Stimulated activated CD8-positive, alpha-beta memory T cell treated with anti-CD3 and anti-CD28 coated beads, Interleukin-15, amount 100 ng/mL, for 1 hour (primary cell): Measurements from ENCODE around the gene NDEL1.
A peak's percentile ranks its signal among the peaks of the same experiment; 100 is the strongest.

Experiments used
- DNase-seq: peaks from one replicate; pipeline ENCODE4 v3.0.0-alpha.2; 2020; ENCODE audit warnings: low read depth

NDEL1 gene

DNA sequence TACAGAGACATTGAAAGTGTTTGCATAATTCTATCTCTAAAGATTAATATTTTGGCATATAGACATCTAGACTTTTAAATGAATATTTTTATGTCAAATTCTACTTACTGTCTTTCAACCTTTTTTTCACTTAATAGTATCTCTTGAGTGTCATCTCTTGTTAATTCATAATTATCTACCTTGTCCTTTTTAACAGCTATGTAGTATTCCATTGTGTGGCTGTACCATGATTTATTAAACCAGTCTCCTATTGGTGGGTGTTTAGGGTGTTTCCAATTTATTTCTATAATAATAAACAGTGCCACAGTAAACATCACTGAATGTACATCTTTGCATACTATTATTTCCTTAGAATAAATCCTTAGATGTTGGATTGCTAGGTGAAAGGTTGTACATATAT, 21.7 kb upstream of the NDEL1 start:
- DNase-seq, result no peak

DNA sequence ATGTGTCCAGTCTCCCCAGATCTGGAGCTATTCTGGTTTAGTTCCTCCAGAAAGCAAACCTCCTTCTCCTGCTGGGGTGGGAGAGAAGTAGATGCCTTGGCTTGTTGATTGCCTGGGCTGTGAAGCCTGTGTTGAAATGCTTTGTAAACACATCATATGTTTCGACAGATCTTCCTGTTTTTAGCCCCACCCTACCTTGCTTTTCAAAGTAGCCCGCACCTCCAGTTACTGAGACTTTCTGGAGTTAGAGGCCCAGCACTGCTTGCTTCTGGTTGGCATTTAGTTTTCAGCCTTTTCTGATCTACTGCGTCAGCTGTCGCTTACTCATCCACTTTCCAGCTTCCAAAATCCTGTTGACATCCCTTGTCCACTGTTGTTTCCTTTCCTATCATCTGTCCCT, 17.9 kb upstream of the NDEL1 start:
- DNase-seq, result no peak

DNA sequence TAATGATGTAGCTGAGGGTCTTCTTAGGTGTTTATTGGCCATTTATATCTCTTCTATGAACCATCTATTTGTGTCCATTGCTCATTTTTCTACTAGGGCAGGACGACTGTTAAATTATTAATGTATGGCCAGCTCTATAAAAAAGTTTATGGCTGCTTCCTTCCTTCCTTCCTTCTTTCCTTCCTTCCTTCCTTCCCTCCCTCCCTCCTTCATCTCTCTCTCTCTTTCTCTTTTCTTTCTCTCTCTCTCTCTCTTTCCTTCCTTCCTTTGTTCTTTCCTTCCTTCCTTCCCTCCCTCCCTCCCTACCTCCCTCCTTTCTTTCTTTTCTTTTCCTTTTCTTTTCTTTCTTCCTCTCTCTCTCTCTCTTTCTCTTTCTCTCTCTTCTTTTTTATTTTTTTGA, 17.2 kb upstream of the NDEL1 start:
- DNase-seq, result no peak

DNA sequence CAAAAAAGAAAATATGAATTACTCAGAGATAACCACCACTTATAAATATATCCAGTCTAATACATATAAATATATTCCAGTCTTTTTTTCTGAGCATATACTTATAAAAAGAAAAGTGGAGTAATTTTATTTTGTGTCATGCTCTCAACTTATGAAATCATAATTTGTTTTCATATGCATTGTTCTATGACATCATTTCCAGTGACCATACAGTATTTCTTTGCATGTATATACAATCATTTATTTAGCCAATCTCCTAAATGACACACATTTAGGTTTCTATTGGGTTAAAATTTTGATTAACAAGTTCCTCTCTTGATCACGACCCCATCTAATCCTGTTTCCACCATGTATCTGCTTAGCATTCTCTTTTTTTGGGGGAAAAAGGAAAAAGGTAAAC, 16.4 kb upstream of the NDEL1 start:
- no peak for DNase-seq

DNA sequence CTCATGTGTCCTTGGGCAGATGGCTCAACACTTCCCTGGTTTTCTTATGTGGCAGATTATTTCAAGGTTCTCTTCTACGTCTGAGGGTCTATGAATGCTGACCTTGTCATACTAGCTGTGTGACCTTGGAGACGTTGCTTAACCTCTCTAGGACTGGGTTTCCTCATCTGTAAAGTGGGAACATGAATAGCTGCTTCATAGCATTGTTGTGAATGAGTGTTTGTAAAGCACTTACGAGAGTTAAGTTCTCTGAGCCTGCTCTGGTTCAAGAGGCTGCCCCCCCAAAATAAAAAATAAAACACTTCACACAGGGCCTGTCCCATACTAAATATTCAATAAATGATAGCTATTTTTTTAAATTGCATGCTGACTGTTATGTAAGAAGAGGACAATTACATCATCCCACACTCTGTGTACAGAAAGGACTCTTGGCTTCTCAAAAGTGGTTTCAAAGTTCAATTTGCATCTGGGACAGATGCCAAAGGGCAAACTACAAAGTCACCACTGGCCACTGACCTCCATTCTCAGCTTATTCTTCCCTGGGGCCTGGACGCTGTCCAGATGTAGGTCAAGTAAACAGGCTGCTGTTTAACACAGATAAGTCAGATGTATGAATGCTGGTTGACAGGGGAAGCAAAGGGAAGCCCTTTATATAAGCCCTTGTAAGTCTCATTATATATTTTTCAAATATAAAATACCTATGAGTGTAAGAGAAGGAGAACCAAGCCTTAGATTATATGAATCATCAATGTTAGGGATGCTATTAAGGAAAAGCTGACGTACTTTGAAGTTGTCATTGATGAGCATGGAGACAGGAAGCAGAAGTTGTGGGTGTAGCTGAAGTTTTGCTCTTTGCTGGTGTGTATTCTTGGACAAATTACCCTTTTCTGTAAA, 15.4 kb upstream of the NDEL1 start:
- DNase-seq, result no peak

DNA sequence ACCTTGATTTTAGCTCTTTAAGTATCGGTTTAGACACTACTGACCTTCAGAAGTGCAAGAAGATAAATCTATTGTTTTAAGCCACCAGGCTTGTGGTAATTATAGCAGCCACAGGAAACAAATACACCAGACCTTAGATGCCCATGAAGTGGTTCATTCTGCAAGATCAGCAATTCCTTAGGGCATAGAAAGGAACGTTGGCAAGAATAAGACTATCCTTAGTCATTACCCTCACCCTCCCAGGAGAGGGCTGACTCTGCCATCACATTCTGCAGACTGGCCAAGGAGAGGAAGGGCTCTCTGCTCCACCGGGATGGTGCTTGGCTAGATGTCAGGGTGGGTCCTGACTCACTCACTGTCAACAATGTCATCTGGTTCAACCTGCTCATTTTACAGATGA, 14.1 kb upstream of the NDEL1 start:
- no peak for DNase-seq

DNA sequence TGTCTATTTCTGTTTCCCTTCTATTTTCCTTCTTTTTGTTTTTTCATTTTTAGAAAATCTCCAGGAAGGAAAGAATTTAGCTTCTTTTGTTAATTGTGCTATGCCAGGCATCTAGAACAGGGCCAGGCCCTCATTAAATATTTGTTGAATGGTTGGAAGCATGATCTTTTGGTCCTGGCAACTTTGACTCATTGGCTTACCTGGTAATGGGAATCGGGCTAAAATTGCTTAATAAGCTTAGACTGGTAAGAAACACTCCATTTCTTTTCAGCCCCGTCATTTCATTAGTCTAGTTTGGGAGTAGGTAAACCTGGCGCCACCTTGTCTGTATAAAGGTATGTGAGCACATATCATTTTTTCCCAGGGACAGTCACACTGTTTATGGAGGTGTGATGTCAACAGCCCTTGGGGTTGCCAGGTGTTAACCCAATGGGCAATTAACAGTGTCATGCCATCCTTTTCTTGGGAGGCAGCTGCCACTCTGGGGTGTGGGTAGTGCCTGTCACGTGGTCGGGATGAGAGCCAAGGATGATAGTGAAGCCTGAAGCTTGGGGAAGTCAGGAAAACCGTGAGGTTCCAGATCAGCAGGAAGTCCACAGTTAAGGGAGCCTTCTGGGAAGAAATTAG, 9.5 kb upstream of the NDEL1 start:
- no peak for DNase-seq

DNA sequence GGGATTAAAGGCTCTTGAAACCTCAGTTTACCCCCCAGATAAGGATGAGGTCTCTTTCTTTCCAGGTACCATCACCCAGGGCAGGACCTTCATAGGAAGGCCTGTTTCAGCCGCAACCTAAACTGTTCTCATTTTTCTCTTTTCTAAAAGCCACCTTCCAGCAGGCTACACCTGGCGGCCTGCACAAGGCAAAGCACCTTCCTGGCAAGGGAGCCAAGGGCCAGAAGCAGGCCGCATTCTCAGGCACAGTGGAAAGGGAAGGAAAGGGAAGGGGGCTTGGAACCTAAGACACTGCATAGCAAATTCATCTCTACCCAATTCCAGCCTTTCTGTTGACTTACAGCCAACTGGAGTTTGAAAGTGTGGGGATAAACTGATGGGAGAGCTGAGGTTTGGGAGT, 8.9 kb upstream of the NDEL1 start:
- no peak for DNase-seq

DNA sequence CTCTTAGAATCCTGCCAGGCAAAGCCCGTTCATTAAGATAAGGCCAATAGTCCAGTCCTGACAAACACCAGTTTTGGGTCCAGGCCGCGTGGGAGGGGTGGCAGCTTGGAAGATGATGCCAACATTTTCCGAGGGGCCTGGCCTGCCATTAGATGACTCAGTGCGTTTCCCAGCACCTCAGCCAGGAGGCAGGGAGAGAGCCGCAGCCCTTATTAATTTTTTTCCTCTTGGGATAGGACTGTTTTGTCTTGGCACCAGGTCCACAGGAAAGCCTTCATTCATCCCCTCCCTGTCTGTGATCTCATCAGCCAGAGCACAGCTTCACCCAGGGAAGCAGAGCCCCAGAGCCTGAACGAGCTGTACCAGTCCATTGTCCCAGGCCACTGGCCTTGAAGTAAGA, 4.7 kb upstream of the NDEL1 start:
- DNase-seq, result no peak

DNA sequence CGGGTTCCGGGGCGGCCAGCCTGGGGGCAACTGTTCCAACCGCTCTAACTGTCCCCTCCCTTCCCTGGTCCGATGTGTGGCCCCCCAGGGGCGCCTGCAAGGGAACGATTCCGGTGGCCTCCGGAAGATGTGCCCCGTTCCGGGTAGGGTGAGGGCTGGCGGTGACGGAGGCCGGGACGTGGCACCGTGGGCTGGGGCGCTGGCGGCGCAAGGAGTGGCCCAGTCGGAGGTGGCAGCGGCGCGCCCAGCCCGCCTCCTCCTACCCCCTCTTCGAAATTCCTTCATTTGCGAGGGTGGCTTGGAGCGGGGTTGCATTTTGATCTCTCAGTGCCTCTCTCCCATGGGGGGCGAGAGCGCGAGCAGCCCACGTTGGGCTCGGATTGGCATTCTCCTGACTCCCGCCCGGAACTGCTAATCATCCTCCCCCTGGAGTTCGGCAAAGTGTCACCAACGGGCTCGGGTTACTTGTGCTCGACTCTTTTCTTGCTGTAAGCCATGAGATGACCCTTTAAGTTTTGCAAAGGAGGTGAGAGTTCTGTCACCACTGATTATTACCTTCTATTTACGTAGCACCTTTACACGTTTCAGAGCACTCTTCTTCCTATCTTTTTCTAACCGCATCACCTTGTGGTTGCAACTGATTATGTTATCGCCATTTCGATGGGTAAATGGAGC, 622 bp downstream of the NDEL1 start:
- DNase-seq, result peak; percentile 17

DNA sequence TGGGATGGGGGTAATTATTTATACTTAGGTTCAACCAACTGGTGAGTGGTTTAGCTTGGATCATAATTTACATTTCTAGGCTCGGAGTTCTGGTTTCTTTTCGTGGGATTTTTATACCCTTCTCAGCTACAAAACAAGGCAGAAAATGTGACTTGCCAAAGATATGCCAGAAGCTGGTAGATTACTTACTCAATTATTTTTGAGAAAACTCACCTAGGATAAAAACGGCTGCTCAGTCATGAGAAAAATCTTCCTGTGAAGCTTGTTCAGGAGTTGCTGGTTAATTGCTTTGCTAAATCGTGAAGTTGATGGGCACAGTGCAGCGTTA, 1.1 kb downstream of the NDEL1 start:
- DNase-seq, result no peak

DNA sequence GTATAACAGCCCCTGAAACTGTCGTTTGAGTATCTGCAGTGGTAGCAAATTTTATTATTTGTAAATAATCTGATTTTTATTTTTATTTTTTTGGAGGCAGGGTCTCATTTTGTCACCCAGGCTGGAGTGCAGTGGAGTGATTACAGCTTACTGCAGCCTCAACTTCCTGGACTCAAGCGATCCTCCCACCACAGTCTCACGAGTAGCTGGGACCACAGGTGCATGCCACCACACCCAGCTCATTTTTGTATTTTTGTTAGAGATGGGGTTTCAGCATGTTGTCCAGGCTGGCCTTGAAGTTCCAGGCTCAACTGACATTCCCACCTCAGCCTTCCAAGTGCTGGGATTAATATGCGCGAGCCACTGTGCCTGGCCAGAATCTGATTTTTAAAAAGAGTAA, 2.8 kb downstream of the NDEL1 start:
- DNase-seq, result no peak

DNA sequence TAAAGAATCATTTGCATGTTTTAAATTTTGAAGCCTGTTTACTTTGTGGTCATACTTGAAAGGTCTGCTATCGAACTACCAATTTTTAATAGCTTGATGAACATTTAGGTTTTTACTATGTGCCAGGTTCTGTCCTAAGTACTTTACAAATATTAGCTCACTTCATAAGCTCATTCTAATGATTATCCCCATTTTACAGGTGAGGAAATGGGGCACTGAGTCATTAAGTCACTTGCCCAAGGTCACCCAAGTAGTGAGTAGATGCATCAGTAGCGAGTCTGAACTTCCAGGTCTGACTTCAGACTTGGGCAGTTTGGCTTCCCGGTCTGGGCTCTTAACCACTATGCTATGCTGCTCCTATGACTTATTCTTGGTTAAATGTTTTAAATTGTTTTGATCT, 4.0 kb downstream of the NDEL1 start:
- no peak for DNase-seq

DNA sequence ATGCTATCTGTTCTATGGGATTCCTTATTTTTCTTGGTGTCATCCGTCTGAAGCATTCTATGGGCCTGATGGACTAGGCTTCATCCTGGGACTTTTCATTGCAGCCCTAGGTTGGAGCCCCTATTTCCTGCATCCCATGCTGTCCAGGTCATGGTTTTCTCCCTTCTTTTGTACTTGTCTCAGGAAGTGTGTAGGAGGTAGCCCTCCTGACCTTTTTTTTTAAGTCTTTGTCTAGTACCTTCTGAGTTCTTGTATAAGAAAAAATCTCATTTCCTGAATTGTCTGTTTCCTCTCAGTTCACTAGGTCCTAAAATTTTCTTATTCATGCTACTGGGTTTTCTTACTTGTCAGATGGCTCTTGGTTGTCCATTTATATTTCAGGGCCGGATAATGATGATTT, 6.0 kb downstream of the NDEL1 start:
- no peak for DNase-seq

DNA sequence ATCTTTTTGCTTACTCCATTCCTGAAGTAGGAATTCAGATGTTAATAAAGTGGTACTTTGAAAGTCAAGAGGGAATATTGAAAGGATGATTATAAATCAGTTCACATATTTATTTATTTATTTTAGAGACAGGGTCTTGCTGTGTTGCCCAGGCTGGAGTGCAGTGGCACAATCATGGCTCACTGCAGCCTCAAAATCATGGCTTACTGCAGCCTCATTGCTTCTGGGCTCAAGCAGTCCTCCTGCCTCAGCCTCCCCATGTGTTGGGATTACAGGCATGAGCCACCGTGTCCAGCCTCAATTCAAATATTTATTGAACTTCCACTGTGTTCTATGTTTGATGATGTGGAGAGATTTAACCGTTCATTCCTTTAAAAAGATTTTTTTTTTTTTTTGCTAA, 6.6 kb downstream of the NDEL1 start:
- no peak for DNase-seq

DNA sequence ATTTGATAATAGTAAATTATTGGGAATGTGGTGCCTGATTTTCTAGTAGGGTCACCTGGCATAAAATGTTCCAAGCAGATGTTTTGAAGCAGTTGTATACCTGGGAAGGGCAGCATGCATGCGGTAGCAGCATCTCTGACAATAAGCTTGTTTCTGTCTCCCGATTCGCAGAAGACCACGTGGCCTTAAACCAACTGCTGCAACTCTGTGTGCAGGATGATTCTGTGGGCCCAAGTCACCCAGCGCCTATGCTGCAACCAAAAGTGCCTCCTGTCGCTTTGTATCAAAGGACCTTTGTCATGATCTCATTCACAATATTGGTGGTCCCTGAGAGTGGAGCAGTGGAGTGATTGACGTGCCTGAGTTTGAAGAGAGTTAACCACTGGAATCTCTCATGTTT, 8.1 kb downstream of the NDEL1 start:
- no peak for DNase-seq

DNA sequence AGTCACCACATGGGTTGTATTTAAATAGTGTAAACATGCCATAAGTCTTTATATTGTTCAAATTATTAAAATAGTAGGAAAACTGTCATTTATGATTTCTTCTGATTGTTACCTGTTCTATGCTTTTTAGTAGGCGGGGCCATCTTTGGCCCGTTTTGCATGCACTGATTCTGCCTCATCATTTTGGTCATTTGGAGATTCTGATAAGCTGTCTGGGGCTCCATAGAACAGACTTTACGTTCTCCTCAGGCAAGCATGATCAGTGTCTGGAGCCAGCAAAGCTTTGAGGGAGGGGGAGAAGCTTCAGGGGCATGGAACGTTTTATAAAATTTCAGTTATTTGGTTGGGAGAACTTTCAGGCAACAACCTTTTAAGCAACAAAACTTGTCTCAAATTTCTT, 8.8 kb downstream of the NDEL1 start:
- no peak for DNase-seq

DNA sequence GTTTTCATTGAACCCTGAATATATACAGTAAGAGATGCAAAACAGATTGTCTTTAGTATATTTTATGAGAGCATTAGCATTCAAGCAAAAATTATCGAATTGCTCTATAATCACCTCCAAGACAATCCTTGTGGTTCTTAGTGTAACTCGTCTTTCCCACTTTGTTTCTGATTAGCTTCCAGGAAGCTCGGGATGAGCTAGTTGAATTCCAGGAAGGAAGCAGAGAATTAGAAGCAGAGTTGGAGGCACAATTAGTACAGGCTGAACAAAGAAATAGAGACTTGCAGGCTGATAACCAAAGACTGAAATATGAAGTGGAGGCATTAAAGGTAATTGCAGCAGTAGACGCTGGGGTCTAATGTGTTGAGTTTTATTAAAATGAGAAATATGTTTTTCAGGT, 9.9 kb downstream of the NDEL1 start:
- DNase-seq, result no peak

DNA sequence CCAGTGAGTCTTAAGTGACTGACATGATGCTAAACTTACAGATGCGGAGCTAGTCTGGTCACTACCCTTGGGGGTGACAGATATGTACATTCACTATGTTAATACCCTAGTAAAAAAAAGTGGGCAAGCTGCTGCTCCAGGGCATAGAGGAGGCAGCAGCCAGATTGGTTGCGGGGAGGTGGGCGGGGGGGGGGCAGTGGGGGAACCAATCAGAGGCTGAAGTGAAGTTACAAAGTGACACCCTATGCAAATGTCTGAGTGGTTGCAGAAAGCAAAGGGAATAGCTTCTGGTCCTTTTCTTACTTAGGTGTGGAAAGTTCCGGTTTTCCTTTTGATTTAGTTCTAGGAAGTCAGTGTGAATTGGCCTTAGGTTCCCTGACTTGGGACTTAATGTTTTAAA, 12.1 kb downstream of the NDEL1 start:
- no peak for DNase-seq

DNA sequence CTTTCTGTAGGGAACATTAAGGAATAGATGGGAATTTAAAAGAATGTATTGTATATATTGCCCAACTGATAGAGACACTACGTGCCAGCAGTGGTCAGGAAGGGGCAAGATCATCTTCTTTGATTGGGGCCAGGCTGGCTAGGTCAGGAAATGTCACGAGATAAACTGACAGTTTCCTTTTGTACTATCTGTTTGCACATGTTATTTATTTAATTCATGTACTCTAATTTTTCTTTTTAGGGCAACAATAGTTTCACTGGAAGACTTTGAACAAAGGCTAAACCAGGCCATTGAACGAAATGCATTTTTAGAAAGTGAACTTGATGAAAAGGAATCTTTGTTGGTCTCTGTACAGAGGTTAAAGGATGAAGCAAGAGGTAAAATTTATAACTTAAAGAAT, 12.6 kb downstream of the NDEL1 start:
- DNase-seq, result no peak

DNA sequence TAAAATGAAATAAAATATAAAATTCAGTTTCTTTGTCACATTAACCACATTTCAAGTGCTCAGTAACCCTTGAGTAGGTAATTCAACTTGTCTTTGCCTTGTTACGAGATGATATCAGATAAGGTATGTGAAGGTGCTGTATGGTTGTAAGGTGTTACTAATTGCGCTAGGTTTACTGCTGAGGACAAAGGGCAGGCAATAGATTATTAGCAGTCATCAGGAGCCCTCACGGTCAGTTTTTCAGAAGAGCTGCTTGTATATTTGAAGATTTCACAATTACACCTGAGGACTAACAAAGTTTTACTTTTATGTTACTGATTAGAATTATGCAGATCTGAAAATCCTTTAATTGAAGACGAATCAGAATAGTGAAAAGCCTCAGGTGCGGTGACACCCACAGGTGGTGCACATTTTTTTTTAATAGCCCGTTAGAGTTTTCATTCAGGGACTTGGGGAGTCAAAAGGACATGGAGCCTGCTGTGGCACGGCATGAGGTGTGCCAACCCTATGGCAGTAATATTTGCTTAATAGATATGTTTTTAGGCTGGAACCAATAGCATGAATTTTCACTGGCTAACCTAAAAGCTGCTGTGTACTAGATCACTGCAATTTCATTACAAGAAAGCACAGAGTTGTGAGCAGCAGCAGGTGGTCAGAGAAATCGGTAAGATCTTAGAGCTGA, 16.4 kb downstream of the NDEL1 start:
- no peak for DNase-seq

DNA sequence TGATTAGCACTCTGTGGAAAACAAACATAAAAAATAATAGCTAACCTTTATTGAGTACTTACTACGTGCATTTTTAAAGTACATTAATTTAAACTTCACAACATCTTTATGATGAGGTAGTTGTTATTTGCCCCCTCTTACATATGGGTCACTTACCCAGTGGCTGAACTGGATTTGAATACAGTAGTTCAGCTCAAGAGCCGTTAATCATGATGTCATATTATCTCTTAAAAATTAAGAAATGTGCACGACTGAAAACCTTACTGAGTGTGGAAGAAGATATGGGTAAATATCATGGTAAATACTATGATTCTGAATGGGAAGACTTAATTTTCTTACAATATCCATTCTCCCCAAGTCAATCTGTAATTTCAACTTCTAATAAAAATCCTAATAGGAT, 17.6 kb downstream of the NDEL1 start:
- DNase-seq, result no peak

DNA sequence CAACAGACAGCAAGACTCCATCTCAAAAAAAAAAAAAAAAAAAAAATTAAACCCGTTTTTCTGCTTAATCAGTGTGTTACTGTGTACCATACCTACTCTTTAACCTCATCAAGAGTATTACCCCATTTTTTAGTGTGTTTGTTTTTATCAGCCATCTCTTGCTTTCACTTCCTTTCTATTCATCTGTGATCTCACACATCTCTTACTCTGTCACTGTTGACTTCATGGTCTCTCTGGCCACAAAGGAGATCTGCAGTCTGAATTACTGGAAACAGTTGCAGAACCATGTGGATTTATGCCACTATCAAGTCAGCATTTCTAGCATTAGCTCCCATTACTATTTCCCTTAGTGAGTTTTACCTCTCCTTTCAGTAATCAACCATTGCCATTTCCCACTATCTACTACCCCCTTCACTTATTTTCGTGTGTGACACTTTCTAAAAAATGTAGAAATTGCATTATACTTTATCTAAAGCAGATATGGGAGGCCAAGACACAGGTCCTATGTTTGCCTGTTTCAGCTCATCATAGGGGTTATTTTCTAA, 20.1 kb downstream of the NDEL1 start:
- no peak for DNase-seq
